DOHH2 (cell line): Measurements from ENCODE around the gene FNDC11.

Experiments
- EZH2phosphoT487 ChIP-seq: fragments of 200-600 bp; sonication (generic); IDR thresholded peaks from 2 replicates; pipeline ENCODE4 v1.6.1; 2017; ENCODE audit warnings: borderline replicate concordance, mild to moderate bottlenecking, antibody characterized with exemption, low read length, moderate library complexity, mixed read lengths
- TF ChIP-seq, protein P1 (sequence below): fragments of 200-600 bp; sonication (generic); IDR thresholded peaks from one replicate; pipeline ENCODE4 v1.5.1; 2014; ENCODE audit warnings: antibody characterized with exemption, mild to moderate bottlenecking, low read depth, low read length; ENCODE audit not compliant: poor library complexity, severe bottlenecking

DNA sequence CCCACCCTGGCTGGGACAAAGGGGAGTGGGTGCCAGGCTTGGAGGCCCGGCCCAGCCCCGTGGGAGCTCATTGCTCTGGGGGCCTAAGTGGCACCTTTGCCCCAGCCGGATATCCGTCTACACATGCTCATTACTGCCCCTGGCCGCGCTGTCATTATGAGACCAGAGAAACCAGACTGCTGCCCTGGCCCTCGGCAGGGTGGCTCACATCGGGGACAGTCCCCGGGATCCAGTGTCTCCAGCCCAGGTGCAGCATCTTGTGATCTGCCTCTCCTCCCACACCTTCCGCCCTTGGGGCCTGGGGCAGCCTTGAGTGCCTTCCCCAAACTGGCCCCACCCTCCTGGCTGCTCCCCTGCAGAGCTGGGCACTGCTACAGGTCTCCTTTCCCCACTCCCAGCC, 11.3 kb upstream of the FNDC11 start:
- TF ChIP-seq, protein P1, sequence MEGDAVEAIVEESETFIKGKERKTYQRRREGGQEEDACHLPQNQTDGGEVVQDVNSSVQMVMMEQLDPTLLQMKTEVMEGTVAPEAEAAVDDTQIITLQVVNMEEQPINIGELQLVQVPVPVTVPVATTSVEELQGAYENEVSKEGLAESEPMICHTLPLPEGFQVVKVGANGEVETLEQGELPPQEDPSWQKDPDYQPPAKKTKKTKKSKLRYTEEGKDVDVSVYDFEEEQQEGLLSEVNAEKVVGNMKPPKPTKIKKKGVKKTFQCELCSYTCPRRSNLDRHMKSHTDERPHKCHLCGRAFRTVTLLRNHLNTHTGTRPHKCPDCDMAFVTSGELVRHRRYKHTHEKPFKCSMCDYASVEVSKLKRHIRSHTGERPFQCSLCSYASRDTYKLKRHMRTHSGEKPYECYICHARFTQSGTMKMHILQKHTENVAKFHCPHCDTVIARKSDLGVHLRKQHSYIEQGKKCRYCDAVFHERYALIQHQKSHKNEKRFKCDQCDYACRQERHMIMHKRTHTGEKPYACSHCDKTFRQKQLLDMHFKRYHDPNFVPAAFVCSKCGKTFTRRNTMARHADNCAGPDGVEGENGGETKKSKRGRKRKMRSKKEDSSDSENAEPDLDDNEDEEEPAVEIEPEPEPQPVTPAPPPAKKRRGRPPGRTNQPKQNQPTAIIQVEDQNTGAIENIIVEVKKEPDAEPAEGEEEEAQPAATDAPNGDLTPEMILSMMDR = no peak
- TF ChIP-seq EZH2phosphoT487 = no peak
